IMR-90 (cell line): ENCODE data around the gene CASKIN1.

ENCODE experiments used
- BHLHE40 ChIP-seq: fragments of 150-350 bp; IDR thresholded peaks from 2 replicates; pipeline ENCODE4 v1.6.1; 2016; ENCODE audit warnings: mild to moderate bottlenecking, low read depth, low read length
- CEBPB ChIP-seq: IDR thresholded peaks from 2 replicates; pipeline ENCODE4 v1.6.1; 2012; ENCODE audit warnings: low read depth, low read length, improper control_type of control experiment
- CHD1 ChIP-seq: IDR thresholded peaks from 2 replicates; pipeline ENCODE4 v1.6.1; 2012; ENCODE audit warnings: low read depth, low read length, improper control_type of control experiment
- CTCF ChIP-seq: conservative IDR thresholded peaks from 2 replicates; pipeline ENCODE4 v1.5.1; 2012; ENCODE audit warnings: mild to moderate bottlenecking, low read depth, low read length, improper control_type of control experiment
- ELK1 ChIP-seq: fragments of 150-350 bp; IDR thresholded peaks from 2 replicates; pipeline ENCODE4 v1.6.1; 2016; ENCODE audit warnings: low read depth, mild to moderate bottlenecking, low read length, moderate library complexity, borderline replicate concordance
- MAFK ChIP-seq: IDR thresholded peaks from 2 replicates; pipeline ENCODE4 v1.6.1; 2012; ENCODE audit warnings: low read depth, low read length, improper control_type of control experiment
- MAZ ChIP-seq: IDR thresholded peaks from 2 replicates; pipeline ENCODE4 v1.6.1; 2012; ENCODE audit warnings: low read depth, mild to moderate bottlenecking, low read length, improper control_type of control experiment, moderate library complexity, borderline replicate concordance
- MXI1 ChIP-seq: IDR thresholded peaks from 2 replicates; pipeline ENCODE4 v1.6.1; 2012; ENCODE audit warnings: low read depth, mild to moderate bottlenecking, low read length, moderate library complexity, borderline replicate concordance
- POLR2A ChIP-seq: IDR thresholded peaks from 2 replicates; pipeline ENCODE4 v1.6.1; 2012; ENCODE audit warnings: mild to moderate bottlenecking, low read depth, low read length
- RAD21 ChIP-seq: IDR thresholded peaks from 2 replicates; pipeline ENCODE4 v1.6.1; 2012; ENCODE audit warnings: low read length, improper control_type of control experiment
- RCOR1 ChIP-seq: IDR thresholded peaks from 2 replicates; pipeline ENCODE4 v1.6.1; 2012; ENCODE audit warnings: mild to moderate bottlenecking, low read length, improper control_type of control experiment; ENCODE audit not compliant: insufficient replicate concordance
- RFX5 ChIP-seq: IDR thresholded peaks from 2 replicates; pipeline ENCODE4 v1.8.0; 2012; ENCODE audit warnings: low read depth, mild to moderate bottlenecking, low read length, moderate library complexity
- SMC3 ChIP-seq: fragments of 150-350 bp; IDR thresholded peaks from 2 replicates; pipeline ENCODE4 v1.6.1; 2016; ENCODE audit warnings: low read depth, mild to moderate bottlenecking, antibody characterized with exemption, low read length, moderate library complexity
- USF2 ChIP-seq: fragments of 150-350 bp; IDR thresholded peaks from 2 replicates; pipeline ENCODE4 v1.6.1; 2017; ENCODE audit warnings: mild to moderate bottlenecking, antibody characterized with exemption, low read length, low read depth

- no peak for TF ChIP-seq CTCF
- no peak for TF ChIP-seq RAD21
- TF ChIP-seq SMC3 = no peak
- no peak for TF ChIP-seq USF2
- TF ChIP-seq POLR2A = no peak
- no peak for TF ChIP-seq MAFK
- TF ChIP-seq BHLHE40 = no peak
- no peak for TF ChIP-seq MAZ
- no peak for TF ChIP-seq CEBPB
- TF ChIP-seq RCOR1 = no peak
- TF ChIP-seq MXI1 = no peak
- no peak for TF ChIP-seq RFX5
- TF ChIP-seq CHD1 = no peak
- TF ChIP-seq ELK1 = no peak
Observed at GRCh38 chr16:2212362-2213324, 16.2 kb upstream of the CASKIN1 start.
